ENCODE data around the gene PRPF19. TPM values are rescaled to one million over a fixed set of nuclear protein-coding genes. Genes with fewer than 3 reads are reported as not detected.
A peak's percentile ranks its signal among the peaks of the same experiment; 100 is the strongest.

The PRPF19 gene
- total and polyA plus RNA-seq, 10 of the 15 experiments (the other 5 are each of a cell fraction or from before 2014, with no cell fraction given) = 8.7 to 170 (median 61.3) TPM

DNA sequence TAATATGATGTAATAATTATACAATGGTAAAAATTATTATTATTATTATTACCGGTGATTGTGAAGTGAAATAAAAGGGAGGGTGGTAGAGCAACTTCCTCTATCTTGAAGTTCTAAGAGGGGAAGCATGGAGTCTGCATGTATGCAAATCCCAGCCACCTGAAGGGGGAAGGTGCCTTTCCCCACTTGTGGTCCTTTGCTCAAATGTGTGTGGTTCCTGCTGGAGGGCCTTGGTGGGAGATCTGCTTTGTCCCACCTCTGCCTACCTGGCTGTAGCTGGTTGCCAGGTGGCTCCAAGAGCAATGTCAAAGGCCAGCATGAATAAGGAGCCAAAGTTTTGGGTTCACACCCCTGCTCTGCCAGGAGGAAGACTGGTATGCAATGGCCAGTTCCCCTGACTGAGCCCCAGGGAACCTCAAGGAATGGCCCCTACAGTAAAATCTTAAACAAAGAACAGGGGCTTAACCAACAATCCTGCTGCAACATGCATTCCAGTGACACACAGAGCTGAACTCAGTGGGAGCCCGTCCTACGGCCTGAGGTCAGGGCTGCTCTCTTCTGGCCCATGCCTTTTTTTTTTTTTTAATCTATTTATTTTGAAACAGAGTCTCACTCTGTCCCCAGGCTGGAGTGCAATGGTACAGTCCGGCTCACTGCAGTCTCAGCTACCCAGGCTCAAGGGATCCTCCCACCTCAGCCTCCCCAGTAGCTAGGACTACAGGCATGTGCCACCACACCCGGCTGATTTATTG, 26.4 kb upstream of the PRPF19 start:
- in situ Hi-C loops (cut with MboI) = no loop called here
- ChIA-PET CTCF (interaction anchor here (1.9 kb wide), 1 partner anchor 33 kb away, joined by 7 read pairs; no protein-coding TSS in a partner anchor), SMC1A (ENCODE audit: uncharacterized antibody, unreplicated experiment) (interaction anchor here (1.2 to 2.6 kb wide), 6 partner anchors 12 to 29 kb away, joined by 3 to 19 read pairs (median 4); partner anchors contain the start of gene TMEM109), POLR2A (interaction anchor here (0.6 to 1.7 kb wide), 2 partner anchors 22 to 290 kb away, joined by 3 to 5 read pairs; no protein-coding TSS in a partner anchor), RAD21 (ENCODE audit: unreplicated experiment) (interaction anchor here (1.1 to 1.9 kb wide), 2 partner anchors 17 to 209 kb away, joined by 3 to 14 read pairs; no protein-coding TSS in a partner anchor)
- Histone ChIP-seq H3K4me3 (no peak overlapping the region), H3K27me3 (replicated peaks in 1 of 2; ENCODE audit: control insufficient read depth in 2 of 2, insufficient read depth in 2 of 2, low read length in 1 of 2) (no peaks in the 10 kb centered on the region), H3K27ac (ENCODE audit: control insufficient read depth, insufficient read depth) (no peak overlapping the region), H3K9me3 (replicated peaks; ENCODE audit: control insufficient read depth, insufficient read depth, low read length) (no peaks in the 10 kb centered on the region), H3K4me1 (ENCODE audit: control insufficient read depth, insufficient read depth, low read length) (peaks cover 17% of the 10 kb centered on the region), H4K20me1 (ENCODE audit: control insufficient read depth, insufficient read depth) (no peaks in the 10 kb centered on the region), H2AFZ (ENCODE audit: control insufficient read depth, low read depth, low read length) (no peak overlapping the region), H3K79me2 (ENCODE audit: control insufficient read depth, insufficient read depth, low read length) (no peaks in the 10 kb centered on the region), H3K9ac (ENCODE audit: control insufficient read depth, insufficient read depth, low read length) (no peak overlapping the region), H3K36me3 (ENCODE audit: control insufficient read depth in 2 of 2, insufficient read depth in 2 of 2, low read length in 1 of 2) (peaks cover 2 to 8% of the 10 kb centered on the region in 2 experiments), H3K4me2 (ENCODE audit: control insufficient read depth, insufficient read depth) (peak overlapping the region; percentile 30)
- 53% methylated on average over 5 of the region's 5 CpGs for WGBS (ENCODE audit: insufficient coverage, insufficient replicate concordance, low lambda C conversion rate, missing lambda C conversion rate)
- DNase-seq (ENCODE audit: low read depth, low spot score) (no peak), FAIRE-seq (no peak), ATAC-seq (peak; percentile 14; the same call in 1 of the 3 replicates)
- intact Hi-C loops (cut with micrococcal nuclease; ENCODE audit: unreplicated experiment) = no loop called here
- 0 out of 2 replicates have a peak, but pooled peaks have one; percentile 12 for TF ChIP-seq MTA3 (IDR thresholded peaks at IDR 0.05; ENCODE audit: borderline replicate concordance, low read length)
- no peak for TF ChIP-seq TCF7 (IDR thresholded peaks at IDR 0.05; ENCODE audit: borderline replicate concordance)
- peak; percentile 82; the same call in 1 of the 3 replicates for TF ChIP-seq POU2F2 (IDR thresholded peaks at IDR 0.05; ENCODE audit: borderline replicate concordance, low read depth, low read length)
- no peak for TF ChIP-seq KDM1A (IDR thresholded peaks at IDR 0.05; ENCODE audit: borderline replicate concordance)
- BruUV-seq (replicated peaks) = no TSS peak

DNA sequence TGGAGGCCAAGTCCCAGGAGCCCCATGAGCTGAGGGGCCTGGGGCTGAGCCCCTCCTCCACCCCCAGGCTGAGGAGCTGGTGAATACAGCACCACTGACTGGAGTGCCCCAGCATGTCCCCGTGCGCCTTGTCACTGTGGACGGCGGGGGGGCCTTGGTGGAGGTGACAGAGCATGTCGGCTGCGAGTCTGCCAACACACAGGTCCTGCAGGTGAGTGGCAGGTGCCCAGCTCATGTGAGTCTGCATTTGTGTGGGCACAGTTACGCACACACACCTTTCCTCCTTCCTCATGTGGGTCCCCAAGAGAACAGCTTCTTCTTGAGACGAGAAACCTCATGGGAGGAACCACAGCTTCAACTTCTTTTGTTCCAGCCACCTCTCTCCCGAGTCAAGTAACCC, 25.5 kb upstream of the PRPF19 start:
- H3K4me2 ChIP-seq (ENCODE audit: control insufficient read depth, insufficient read depth) = peak overlapping the region; percentile 22; the same call in 1 of the 2 replicates
- POLR2A ChIA-PET = interaction anchor here (0.8 to 1.0 kb wide), 2 partner anchors 17 to 18 kb away, joined by 3 read pairs; partner anchors contain the start of gene TMEM109
- 0 out of 2 replicates have a peak, but pooled peaks have one; percentile 8 for TF ChIP-seq MTA3 (IDR thresholded peaks at IDR 0.05; ENCODE audit: borderline replicate concordance, low read length)
- TF ChIP-seq POU2F2 (IDR thresholded peaks at IDR 0.05; ENCODE audit: borderline replicate concordance, low read depth, low read length) = no peak
- TF ChIP-seq BHLHE40 (IDR thresholded peaks at IDR 0.05; ENCODE audit: borderline replicate concordance in 1 of 2, low read depth in 2 of 2, low read length in 1 of 2) = peak; percentile 19 to 84; a peak in 2 of 4 replicates
- 0 out of 2 replicates have a peak, but pooled peaks have one; percentile 22 for TF ChIP-seq NR2F1 (conservative IDR thresholded peaks at IDR 0.05)
- TF ChIP-seq, protein P1, sequence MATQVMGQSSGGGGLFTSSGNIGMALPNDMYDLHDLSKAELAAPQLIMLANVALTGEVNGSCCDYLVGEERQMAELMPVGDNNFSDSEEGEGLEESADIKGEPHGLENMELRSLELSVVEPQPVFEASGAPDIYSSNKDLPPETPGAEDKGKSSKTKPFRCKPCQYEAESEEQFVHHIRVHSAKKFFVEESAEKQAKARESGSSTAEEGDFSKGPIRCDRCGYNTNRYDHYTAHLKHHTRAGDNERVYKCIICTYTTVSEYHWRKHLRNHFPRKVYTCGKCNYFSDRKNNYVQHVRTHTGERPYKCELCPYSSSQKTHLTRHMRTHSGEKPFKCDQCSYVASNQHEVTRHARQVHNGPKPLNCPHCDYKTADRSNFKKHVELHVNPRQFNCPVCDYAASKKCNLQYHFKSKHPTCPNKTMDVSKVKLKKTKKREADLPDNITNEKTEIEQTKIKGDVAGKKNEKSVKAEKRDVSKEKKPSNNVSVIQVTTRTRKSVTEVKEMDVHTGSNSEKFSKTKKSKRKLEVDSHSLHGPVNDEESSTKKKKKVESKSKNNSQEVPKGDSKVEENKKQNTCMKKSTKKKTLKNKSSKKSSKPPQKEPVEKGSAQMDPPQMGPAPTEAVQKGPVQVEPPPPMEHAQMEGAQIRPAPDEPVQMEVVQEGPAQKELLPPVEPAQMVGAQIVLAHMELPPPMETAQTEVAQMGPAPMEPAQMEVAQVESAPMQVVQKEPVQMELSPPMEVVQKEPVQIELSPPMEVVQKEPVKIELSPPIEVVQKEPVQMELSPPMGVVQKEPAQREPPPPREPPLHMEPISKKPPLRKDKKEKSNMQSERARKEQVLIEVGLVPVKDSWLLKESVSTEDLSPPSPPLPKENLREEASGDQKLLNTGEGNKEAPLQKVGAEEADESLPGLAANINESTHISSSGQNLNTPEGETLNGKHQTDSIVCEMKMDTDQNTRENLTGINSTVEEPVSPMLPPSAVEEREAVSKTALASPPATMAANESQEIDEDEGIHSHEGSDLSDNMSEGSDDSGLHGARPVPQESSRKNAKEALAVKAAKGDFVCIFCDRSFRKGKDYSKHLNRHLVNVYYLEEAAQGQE (IDR thresholded peaks at IDR 0.05; ENCODE audit: low read depth, low read length) = no peak
- TF ChIP-seq, protein P2, sequence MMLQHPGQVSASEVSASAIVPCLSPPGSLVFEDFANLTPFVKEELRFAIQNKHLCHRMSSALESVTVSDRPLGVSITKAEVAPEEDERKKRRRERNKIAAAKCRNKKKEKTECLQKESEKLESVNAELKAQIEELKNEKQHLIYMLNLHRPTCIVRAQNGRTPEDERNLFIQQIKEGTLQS (IDR thresholded peaks at IDR 0.05; ENCODE audit: borderline replicate concordance, extremely low read depth, low read depth, low read length) = no peak
- 0 out of 2 replicates have a peak, but pooled peaks have one; percentile 12 for TF ChIP-seq IKZF1 (conservative IDR thresholded peaks at IDR 0.05)

More for the DNA sequence above, 25.5 kb upstream of the PRPF19 start:
- in situ Hi-C loops (cut with MboI) = no loop called here
- intact Hi-C loops (cut with micrococcal nuclease; ENCODE audit: unreplicated experiment) = no loop called here
- RAD21 ChIA-PET (ENCODE audit: unreplicated experiment) = interaction anchor here (1.1 to 2.3 kb wide), 3 partner anchors 8 to 210 kb away, joined by 3 to 14 read pairs (median 5); no protein-coding TSS in a partner anchor
- Histone ChIP-seq H3K9ac (ENCODE audit: control insufficient read depth, insufficient read depth, low read length) (no peak overlapping the region; the same call in 1 of the 2 replicates), H3K79me2 (ENCODE audit: control insufficient read depth, insufficient read depth, low read length) (no peaks in the 10 kb centered on the region), H3K27ac (ENCODE audit: control insufficient read depth, insufficient read depth) (no peak overlapping the region), H3K9me3 (replicated peaks; ENCODE audit: control insufficient read depth, insufficient read depth, low read length) (no peaks in the 10 kb centered on the region), H2AFZ (ENCODE audit: control insufficient read depth, low read depth, low read length) (no peak overlapping the region), H3K4me1 (ENCODE audit: control insufficient read depth, insufficient read depth, low read length) (peaks cover 17% of the 10 kb centered on the region), H3K27me3 (replicated peaks in 1 of 2; ENCODE audit: control insufficient read depth in 2 of 2, insufficient read depth in 2 of 2, low read length in 1 of 2) (no peaks in the 10 kb centered on the region), H4K20me1 (ENCODE audit: control insufficient read depth, insufficient read depth) (no peaks in the 10 kb centered on the region), H3K4me3 (no peak overlapping the region), H3K36me3 (ENCODE audit: control insufficient read depth in 2 of 2, insufficient read depth in 2 of 2, low read length in 1 of 2) (peaks cover 0 to 4% of the 10 kb centered on the region in 2 experiments; a peak in 2 of 4 replicates)
- WGBS (ENCODE audit: insufficient coverage, insufficient replicate concordance, low lambda C conversion rate, missing lambda C conversion rate) = 27% methylated on average over 9 of the region's 9 CpGs
- no TSS peak for BruUV-seq (replicated peaks)
- peak; percentile 10; the same call in 2 of the 3 replicates for ATAC-seq
- CTCF ChIA-PET = interaction anchor here (1.2 to 1.9 kb wide), 3 partner anchors 17 to 38 kb away, joined by 4 to 8 read pairs (median 7); no protein-coding TSS in a partner anchor
- SMC1A ChIA-PET (ENCODE audit: uncharacterized antibody, unreplicated experiment) = interaction anchor here (1.2 to 2.6 kb wide), 8 partner anchors 12 to 29 kb away, joined by 3 to 19 read pairs (median 4); partner anchors contain the start of gene TMEM109
- DNase-seq (ENCODE audit: low read depth, low spot score) = no peak
- FAIRE-seq = peak; percentile 56

Data from GM12878 (cell line).